ENCODE data around the gene CRKL.

CRKL gene

DNA sequence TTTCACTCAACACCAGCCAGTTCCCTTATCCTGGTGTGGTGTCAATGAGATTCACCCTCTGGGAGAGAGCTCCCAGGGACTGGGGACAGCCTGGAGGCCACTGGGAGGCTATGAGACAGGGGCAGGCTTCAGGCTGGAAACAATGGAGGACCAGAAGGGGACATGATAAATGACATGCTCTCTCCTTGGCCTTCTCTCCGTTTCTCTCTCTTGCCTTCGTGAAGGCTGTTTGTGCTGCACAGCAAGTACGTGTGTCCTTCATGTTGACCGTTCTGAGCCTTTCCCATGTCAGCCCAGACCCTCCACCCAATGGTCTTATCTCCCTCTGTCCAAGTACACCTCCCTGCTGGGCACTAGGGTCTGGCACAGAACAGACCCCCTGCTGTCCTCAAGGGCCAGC lies 63.3 kb downstream of the CRKL start:
- DNase-seq (ENCODE audit: low read depth in 1 of 2, low spot score in 1 of 2), result no peak

DNA sequence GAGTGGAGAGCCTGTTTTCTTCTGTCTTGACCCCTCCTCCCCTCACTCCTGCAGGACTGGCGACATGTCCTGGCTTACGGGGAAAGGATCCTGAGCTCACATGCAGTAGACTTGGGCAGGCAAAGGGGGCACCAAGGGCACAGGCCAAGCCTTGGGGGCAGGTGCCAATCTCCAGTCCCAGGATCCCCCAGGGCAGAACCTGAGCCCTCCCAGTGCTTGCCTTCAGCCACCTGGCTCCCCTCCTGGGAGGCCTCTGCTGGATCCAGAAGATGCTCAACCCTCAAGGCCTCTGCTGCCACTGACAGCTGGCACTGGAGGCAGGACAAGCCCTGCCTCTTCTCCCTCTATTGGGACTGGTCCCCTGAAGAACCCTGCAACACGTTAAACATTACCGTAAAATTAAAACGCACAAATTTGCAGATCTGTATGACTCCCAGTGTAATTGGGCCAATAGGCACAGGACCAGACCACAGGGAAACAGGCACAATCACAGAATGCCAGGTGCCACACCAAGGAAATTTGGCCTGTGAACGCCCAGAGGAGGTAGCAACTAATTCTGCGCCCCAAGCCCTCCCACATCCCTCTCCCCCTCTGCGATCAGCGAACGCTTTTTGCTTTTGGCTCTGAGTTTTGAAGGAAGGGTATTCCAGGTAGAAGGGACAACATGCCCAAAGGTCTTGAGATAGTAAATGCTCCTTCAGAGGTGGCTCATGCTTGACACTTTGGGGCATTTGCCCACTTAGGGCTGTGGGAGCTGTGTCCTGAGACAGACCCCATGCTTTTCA lies 63.9 kb downstream of the CRKL start:
- DNase-seq (ENCODE audit: low read depth in 1 of 2, low spot score in 1 of 2), result no peak

DNA sequence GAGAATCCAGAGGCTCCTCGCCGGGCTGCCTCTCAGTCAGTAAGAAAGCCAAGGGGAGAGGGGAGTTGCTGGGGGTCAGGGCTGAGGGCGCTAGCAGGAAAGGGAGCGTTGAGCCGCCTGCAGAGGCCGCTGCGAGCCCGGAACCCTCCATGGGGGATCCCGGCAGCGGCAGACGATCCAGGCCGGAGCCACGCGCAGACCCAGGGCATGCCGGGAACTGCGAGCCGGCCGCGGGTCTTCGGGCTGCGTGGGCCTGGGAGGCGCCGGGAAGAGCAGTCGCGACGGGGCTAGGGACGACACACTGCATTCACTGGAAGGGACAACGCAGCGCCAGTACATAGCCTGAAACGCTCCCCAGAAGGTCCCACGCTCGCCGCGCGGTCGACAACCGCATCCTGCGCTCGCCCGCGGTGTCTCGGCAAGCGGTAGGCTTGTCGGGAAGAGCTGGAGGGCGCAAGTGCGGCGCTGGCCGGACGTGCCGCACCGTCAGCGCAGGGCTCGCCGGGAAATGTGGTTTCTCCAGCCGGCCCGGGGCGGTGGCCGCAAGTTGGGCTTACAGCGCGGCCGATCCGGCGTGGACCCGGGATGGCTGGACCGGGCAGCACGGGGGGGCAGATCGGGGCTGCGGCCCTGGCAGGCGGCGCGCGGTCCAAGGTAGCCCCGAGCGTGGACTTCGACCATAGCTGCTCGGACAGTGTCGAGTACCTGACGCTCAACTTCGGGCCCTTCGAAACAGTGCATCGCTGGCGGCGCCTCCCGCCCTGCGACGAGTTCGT lies 64.8 kb downstream of the CRKL start, which contains the start of gene LZTR1:
Gene LZTR1, plus strand, starts transcription at position 511 of the 776 bp plus-strand sequence. Its CDS starts 75 bp downstream, at position 586.
- peak; percentile 42 to 65 for DNase-seq (ENCODE audit: low read depth in 1 of 2, low spot score in 1 of 2)

- DNase-seq (ENCODE audit: low read depth in 1 of 2, low spot score in 1 of 2), result no peak
These were observed 65.3 kb downstream of the CRKL start for GRCh38 chr22:20982563-20982882.

DNA sequence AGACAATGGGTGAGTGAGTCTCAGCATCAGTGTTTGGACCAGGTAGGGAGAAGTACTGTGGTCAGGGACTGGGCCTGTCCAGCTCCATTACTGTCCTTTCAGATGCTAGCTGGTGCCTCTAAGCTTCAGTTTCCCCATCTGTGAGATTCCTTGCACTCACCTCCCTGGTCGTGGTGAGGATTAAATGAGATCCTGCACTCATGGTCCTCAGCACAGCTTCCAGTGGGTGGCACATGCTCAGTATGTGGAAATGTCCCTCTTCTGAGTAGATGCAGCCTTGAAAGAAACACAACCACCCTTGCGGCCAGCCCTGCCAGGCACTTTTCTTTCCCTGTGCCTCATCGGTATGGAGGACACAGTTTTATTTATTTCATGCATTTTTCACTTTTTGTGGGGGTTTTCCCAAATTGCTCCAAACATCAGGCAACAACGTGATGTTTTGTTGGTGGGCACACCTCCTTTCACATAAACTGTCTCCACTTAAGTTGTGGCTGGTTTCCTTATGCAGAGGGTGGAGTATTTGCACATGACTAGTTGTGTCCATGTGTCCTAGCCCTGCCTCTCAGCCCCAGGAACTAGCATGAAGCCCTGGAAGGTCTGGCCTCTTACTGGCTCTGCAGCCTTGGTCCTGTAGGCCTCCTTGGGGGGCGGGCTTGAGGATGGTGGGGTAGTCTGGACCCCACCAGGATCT lies 66.0 kb downstream of the CRKL start:
- no peak for DNase-seq (ENCODE audit: low read depth in 1 of 2, low spot score in 1 of 2)

- DNase-seq (ENCODE audit: low read depth in 1 of 2, low spot score in 1 of 2), result no peak
These were observed 68.5 kb downstream of the CRKL start for GRCh38 chr22:20985720-20986119.

DNA sequence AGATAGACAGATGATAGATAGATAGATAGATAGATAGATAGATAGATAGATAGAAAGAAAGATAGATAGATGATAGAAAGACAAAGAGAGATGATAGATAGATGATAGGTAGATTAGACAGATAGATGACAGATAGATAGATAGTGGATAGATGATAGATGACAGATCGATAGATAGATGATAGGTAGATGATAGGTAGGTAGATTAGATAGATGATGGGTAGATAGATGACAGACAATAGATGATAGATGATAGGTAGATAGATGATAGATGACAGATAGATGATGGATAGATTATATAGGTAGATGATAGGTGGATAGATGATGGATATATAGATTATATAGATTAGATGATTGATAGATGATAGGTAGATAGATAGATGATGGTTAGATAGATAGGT lies 69.2 kb downstream of the CRKL start:
- no peak for DNase-seq (ENCODE audit: low read depth in 1 of 2, low spot score in 1 of 2)

GRCh38 chr22:20987375-20987774 lies 70.2 kb downstream of the CRKL start:
- DNase-seq (ENCODE audit: low read depth in 1 of 2, low spot score in 1 of 2), result no peak

DNA sequence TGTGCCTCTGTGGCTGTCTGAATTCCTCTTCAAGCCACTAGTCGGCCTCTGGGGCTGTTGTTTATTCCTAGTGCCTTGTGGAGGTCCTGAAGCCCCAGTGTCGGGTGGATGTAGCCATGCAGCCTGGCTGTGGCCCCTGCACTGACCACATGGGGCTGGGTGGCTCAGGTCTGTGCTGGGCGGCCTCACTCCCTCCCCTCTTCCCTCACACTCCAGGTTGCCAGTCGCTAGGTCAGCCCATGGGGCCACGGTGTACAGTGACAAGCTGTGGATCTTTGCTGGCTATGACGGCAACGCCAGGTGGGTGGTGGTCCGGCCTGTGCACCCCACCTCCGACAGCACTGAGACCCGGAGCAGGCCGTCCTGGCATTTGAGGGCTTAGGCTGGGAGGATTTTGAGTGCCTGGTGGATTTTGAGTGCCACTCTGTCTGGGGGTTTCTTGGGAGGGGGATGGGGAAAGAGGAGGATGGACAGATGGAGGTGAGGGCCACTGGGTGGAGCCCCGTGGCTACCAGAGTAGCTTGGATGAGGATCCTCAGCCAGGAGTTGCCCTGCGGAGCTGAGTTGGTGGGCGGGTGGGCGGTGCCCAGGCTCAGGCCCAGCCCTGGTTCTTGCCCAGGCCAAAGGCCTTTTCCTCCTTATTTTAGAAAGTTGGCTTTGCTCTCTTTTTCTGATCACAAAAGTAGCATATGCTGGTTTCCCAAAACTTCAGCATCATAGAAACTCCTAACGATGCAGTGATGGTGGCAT lies 71.5 kb downstream of the CRKL start:
- DNase-seq (ENCODE audit: low read depth in 1 of 2, low spot score in 1 of 2), result no peak

DNA sequence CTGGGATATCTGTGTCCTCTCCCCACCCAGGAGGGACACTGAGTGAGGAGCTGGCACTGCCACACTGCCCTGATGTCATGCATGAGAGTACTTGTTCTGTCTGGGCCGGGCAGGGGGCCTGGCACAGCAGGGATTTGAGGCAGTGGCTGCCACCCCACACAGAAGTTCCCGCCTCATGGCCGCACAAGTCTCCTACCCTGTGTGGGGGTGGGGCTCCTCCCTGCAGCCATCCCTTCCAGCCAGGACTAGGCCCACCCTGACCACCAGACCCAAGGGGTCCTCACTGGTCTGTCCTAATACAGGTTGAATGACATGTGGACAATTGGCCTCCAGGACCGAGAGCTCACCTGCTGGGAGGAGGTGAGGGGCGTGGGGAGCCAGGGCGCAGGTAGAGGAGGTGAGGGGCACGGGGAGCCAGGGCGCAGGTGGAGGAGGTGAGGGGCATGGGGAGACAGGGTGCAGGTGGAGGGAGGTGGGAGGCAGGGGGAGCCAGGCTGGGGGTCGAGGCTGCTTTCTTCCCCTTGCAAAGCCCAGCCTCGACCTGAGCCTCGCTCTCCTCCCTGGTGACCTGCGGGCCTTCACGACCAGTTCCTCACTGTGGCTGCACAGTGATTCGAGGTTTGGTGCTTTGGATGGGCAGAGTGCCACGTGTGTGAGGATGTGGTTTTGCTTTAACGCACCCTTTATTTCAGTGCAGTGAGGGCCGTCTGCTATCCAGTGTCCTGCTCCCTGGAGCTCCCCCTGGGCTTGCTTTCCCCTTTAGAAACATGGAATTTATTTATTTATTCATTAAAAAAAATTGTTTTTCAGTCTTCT lies 72.3 kb downstream of the CRKL start:
- DNase-seq (ENCODE audit: low read depth in 1 of 2, low spot score in 1 of 2), result no peak

DNA sequence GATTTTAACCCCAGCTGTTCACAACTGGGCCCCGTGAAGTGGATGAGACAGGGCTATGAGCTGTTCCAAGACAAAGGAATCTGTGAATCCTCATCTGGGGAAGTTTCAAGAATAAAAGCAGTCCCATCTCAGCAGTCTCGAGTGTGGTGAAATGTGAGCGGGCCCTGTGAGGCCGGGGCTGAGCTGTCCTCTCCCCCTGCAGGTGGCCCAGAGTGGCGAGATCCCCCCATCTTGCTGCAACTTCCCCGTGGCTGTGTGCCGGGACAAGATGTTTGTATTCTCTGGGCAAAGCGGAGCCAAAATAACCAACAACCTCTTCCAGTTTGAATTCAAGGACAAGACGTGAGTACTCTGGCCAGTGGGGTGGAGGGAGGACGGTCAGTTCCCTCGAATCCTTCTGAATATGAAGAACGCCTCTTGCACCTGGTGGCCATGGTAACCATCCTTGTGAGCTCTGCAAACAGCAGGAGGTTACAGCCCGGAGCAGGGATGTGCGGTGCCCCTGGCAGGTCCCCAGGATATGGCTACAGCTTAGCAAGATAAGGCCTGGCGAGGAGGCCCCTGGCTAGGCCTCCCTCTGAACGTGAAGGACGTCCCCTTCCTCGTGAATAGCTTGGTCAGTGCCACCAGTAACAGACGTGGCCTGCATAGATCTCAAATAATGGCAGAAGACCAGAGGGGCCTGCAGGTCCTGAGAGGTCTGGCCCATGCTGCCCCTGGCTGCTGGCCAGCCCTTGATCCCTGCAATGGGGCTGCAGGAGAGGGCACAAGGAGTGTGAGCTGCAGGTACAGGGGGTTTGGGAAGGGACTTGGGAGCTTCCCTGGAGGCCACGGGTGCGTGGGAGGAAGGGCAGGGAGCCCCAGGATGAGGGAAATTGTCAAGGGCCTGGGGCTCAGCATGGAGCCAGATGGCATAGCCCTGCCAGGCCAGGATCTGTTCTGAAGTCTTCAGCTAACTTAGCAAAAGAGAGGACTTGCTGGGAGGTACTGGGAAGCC lies 73.3 kb downstream of the CRKL start:
- no peak for DNase-seq (ENCODE audit: low read depth in 1 of 2, low spot score in 1 of 2)

- DNase-seq (ENCODE audit: low read depth in 1 of 2, low spot score in 1 of 2), result no peak
These were observed 74.2 kb downstream of the CRKL start for GRCh38 chr22:20991252-20992055.

DNA sequence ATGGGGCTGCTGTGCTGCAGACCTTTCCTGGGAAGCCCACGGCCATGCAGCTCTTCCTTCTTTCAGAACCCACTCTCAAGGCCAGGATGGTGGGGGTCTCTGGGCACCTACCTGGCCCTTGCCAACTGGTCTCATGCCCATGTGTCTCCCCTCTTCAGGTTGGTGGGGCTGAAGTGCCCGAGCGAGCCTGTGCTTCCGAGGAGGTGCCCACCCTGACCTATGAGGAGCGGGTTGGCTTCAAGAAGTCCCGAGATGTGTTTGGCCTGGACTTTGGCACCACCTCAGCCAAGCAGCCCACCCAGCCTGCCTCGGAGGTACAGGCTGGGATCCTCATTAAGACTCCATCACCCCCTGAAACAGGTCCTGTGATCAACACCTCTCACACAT lies 74.8 kb downstream of the CRKL start:
- DNase-seq (ENCODE audit: low read depth in 1 of 2, low spot score in 1 of 2), result no peak

DNA sequence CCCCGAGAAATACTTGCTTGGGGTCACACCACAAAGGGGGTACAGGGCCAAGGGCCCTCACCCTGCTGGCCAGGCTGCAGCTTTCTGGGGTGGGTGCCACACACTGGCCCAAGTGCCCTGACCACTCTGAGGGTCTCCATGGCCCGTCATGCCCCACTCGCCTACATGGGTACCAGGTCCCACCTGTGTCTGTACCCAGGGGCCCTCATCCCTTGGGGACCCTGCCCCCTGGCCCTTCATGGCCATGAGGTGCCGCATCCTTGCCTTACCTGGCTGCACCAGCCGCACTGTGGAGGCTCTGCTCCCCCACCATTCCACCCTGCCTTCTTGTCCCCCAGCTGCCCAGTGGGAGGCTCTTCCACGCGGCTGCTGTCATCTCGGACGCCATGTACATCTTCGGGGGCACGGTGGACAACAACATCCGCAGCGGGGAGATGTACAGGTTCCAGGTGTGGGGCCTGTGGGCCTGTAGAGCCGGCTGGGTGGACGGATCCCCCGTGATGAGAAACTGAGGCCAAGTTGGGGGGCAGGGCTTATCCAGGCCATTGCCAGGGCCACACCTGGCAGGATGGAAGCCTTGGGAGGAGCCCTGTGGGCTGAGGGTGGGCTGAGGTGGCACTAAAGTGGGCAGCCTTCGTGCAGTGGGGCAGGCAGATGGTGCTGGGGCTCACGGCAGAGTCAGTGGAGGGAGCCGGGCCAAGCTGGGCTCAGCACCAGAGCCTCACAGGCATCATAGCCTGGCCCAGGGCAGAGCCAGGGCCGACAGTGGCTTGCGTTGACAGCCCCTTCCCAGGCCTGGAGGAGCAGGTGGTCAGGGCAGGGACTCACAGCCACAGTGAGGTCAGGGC lies 75.5 kb downstream of the CRKL start:
- DNase-seq (ENCODE audit: low read depth in 1 of 2, low spot score in 1 of 2), result no peak

GRCh38 chr22:20993304-20994127 lies 76.3 kb downstream of the CRKL start:
- DNase-seq (ENCODE audit: low read depth in 1 of 2, low spot score in 1 of 2), result no peak

DNA sequence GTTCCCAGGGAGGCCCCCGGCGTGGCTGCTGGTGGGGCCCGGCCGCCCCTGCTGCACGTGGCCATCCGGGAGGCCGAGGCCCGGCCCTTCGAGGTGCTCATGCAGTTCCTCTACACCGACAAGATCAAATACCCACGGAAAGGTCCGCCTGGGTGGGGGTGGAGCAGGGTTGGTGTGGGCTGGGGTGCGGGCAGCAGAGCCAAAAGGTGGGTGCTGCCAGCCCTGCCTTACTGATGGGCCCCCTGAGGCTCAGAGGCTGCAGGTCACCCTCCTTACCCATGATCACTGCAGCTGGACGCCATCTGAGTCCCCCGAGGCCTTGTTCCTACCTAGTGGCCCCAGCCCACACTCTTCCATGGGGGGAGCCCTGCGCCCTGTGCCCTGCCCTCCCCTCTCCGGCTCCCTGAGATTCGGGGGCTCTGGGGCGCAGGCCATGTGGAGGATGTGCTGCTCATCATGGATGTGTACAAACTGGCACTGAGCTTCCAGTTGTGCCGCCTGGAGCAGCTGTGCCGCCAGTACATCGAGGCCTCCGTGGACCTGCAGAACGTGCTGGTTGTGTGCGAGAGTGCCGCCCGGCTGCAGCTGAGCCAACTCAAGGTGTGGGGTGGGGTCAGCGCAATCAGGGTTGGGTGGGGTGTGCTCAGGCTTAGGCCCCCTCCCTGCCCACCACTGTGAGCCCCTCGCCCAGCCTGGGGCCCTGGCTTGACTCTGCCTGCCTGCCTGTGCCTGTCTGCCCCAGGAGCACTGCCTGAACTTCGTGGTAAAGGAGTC lies 77.1 kb downstream of the CRKL start:
- DNase-seq (ENCODE audit: low read depth in 1 of 2, low spot score in 1 of 2), result no peak

All from stimulated activated CD4-positive, alpha-beta T cell treated with anti-CD3 and anti-CD28 coated beads, Interleukin-15, amount 100 ng/mL, for 1 hour (primary cell).